Thyroid gland (tissue), 4 donors: ENCODE data around the gene STAP2.

Experiments
- CTCF ChIP-seq, 6 experiments: fragments of 200-600 bp in 3 of 6; fragments of 450-650 bp in 3 of 6; sonication (generic) in 3 of 6; IDR thresholded peaks; one replicate each; pipeline ENCODE4 v1.5.1; 2016 to 2019; ENCODE audit warnings: antibody characterized with exemption in 6 of 6, mild to moderate bottlenecking in 2 of 6, inconsistent platforms in 1 of 6, moderate library complexity in 1 of 6
- POLR2A ChIP-seq, 2 donors: fragments of 450-650 bp; IDR thresholded peaks; one replicate each; pipeline ENCODE4 v1.6.1; 2017; ENCODE audit warnings: antibody characterized with exemption in 2 of 2, mild to moderate bottlenecking in 2 of 2, moderate library complexity in 1 of 2

GRCh38 chr19:4362101-4362828 is 23.6 kb upstream of the STAP2 start:
- TF ChIP-seq CTCF (IDR thresholded peaks at IDR 0.05) (no peak), POLR2A (IDR thresholded peaks at IDR 0.05) (no peak)
